22Rv1 (cell line): ENCODE measurements around the gene ZNRF1.

ENCODE experiments used
- H3K27ac ChIP-seq: fragments of 450-650 bp; 2 replicates; pipeline ENCODE4 v1.5.1; 2017
- ZFX ChIP-seq: fragments of 450-650 bp; IDR thresholded peaks from 2 replicates; pipeline ENCODE4 v1.6.1; 2017; ENCODE audit warnings: antibody characterized with exemption, borderline replicate concordance
- TF ChIP-seq, protein P1 (sequence below): fragments of 450-650 bp; IDR thresholded peaks from 2 replicates; pipeline ENCODE4 v1.5.1; 2017; ENCODE audit warnings: mild to moderate bottlenecking

ZNRF1 gene

DNA sequence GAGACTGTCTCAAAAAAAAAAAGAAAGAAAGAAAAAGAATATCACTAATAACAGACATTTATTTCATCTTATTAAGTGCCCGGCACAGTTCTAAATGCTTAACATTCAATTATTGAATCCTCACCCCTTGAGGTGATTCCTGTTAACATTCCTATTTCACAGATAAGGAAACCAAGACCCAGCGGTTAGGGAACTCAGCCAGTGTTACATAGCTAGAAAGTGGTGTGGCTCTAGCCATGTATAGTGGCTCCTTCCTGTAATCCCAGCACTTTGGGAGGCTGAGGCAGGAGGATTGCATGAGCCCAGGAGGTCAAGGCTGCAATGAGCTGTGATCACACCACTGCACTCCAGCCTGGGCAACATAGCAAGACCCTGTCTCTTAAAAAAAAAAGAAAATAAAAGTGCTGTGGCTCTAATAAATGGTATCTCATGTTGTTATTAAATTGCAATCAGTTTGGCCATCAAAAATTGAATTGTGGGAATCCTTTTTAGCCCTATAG, 28.1 kb downstream of the ZNRF1 start:
- no peak overlapping the region for H3K27ac ChIP-seq
- TF ChIP-seq, protein P1, sequence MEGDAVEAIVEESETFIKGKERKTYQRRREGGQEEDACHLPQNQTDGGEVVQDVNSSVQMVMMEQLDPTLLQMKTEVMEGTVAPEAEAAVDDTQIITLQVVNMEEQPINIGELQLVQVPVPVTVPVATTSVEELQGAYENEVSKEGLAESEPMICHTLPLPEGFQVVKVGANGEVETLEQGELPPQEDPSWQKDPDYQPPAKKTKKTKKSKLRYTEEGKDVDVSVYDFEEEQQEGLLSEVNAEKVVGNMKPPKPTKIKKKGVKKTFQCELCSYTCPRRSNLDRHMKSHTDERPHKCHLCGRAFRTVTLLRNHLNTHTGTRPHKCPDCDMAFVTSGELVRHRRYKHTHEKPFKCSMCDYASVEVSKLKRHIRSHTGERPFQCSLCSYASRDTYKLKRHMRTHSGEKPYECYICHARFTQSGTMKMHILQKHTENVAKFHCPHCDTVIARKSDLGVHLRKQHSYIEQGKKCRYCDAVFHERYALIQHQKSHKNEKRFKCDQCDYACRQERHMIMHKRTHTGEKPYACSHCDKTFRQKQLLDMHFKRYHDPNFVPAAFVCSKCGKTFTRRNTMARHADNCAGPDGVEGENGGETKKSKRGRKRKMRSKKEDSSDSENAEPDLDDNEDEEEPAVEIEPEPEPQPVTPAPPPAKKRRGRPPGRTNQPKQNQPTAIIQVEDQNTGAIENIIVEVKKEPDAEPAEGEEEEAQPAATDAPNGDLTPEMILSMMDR, result no peak
- no peak for TF ChIP-seq ZFX

DNA sequence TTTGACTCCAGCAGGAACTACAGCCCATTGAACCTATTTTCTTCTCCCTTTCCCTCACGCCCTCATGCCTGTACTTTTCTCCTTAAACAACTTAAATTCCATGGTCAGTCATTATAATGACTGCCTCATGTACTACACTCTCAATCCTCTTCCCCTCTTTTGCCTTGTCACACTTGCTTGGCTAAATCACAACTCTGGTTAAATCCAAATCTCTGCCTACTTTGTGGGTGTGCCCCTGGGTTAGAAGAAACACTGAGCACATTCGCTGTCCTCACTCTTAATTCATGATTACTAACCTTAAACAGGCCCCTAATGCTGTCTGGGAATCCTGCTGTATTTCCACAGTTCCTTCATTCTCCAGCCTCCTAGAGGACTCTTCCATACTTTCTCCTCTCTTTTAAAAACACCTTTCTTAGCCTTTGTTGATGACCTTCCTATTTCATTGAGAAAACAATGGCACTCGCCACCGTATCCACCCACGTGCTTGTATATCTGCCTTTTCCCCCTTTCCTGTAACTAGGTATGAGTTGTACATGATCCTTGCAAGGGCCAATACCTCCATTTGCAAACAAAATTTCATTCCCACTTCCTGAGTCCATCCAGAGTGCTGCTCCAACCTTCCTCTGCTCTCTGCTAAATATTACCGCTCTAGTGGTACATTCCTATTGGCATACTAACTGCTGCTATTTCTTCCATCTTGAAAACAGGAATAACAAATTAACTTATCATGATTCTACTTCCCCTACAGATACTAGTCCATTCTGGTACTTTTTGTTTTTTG, 28.9 kb downstream of the ZNRF1 start:
- TF ChIP-seq, protein P1, result no peak
- TF ChIP-seq ZFX, result no peak
- no peak overlapping the region for H3K27ac ChIP-seq

DNA sequence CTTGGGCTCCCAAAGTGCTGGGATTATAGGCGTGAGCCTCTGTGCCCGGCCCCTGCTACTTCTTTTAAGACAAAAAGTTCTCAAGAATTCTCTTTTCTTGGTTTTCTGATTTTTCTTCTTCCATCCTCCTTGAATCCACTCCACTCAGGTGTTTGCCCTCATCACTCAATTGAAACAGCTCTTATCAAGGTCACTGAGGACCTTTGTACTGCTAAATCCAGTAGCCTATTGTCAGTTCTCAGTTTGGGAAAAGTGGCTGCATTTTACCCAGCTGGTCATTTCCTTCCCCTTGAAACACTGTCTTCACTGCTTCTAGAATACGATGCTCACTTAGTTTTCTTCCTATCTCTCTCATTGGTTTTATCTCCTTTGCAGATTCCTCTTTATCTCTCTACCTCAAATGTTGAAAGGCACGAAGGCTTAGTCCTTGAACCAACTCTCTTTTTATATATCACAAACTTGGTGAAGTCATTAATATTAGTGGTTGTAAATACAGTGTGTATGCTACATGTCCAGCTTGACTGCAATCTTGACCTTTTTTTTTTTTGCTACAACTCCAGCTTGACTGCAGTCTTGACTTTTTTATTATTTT, 29.8 kb downstream of the ZNRF1 start:
- H3K27ac ChIP-seq, result no peak overlapping the region
- no peak for TF ChIP-seq ZFX
- TF ChIP-seq, protein P1, result no peak

DNA sequence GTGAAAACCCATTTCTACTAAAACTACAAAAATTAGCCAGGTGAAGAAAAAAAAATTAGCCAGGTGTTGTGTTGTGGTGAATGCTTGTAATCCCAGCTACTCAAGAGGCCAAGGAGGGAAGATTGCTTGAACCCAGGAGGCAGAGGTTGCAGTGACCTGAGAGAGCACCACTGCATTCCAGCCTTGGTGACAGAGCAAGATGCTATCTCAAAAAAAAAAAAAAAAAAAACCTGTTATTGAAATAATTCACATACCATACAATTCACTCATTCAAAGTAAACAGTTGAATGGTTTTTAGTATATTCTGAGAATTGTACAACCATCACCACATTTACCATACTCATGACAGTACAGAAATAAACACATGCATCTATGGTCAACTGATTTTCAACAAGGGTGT, 31.0 kb downstream of the ZNRF1 start:
- no peak for TF ChIP-seq ZFX
- TF ChIP-seq, protein P1, result no peak
- H3K27ac ChIP-seq, result no peak overlapping the region

DNA sequence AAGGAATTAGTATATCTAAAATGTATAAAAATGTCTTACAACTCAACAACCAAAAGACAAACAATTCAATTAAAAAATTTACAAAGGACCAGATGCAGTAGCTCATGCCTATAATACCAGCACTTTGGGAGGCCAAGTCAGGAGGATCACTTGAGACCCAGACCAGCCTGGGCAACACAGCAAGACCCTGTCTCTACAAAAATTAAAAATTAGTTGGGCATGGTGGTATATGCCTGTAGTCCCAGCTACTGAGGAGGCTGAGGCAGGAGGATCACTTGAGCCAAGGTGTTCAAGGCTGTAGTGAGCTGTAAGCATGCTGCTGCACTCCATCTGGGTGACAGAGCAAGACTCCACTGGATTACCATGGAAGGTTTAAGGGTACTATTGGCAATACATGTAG, 33.8 kb downstream of the ZNRF1 start:
- H3K27ac ChIP-seq, result no peak overlapping the region
- TF ChIP-seq ZFX, result no peak
- TF ChIP-seq, protein P1, result no peak

DNA sequence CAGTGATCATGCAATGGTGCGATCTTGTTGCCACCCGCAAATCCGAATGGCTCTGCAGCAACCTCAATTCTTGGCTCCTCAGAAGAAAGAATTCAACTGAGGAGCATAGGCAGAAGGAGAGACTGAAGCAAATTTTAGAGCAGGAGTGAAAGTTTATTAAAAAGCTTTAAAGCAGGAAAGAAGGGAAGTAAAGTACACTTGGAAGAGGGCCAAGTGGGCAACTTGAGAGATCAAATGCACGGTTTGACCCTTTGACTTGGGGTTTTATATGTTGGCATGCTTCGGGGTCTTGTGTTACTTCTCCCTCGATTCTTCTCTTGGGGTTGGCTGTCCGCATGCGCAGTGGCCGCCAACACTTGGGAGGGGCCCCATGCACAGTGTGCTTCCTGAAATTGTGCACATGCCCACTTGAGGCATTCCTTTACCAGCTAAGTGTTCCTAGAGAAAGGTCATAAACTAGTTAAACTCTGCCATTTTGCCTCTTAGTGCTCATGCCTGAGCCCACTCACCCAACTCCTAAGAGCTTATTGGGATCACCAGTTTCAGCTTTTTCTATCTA, 36.7 kb downstream of the ZNRF1 start:
- TF ChIP-seq, protein P1, result no peak
- no peak for TF ChIP-seq ZFX
- no peak overlapping the region for H3K27ac ChIP-seq
